K562 (cell line): ENCODE results near the gene ANKS4B. TPM values are rescaled to one million over a fixed set of nuclear protein-coding genes. Genes with fewer than 3 reads are reported as not detected.

ENCODE experiments used
- ATAC-seq: fragments of 200-7000 bp; cut with Tn5 transposase; 3 replicates; pipeline ENCODE4 v1.9.1; 2020; ENCODE audit warnings: moderate library complexity
- BruUV-seq: library from RNA; stranded (reverse); fragments of 400-500 nt; replicated peaks from 2 replicates; lab custom pipeline; 2021; lab: Mats Ljungman, UMichigan
- CTCF ChIA-PET: fragments of 300-600 bp; formaldehyde crosslinking; extraction: SDS; loops from one replicate; lab custom pipeline; 2021; ENCODE audit warnings: low intra/inter-chr PET ratio; lab: Yijun Ruan, JAX
- POLR2A ChIA-PET: fragments of 300-600, 350-650 bp; sonication (Branson Sonifier 250); formaldehyde crosslinking; extraction: SDS; loops from one replicate; lab custom pipeline; 2021; ENCODE audit warnings: antibody characterized with exemption, inconsistent platforms; lab: Yijun Ruan, JAX
- DNase-seq, 4 experiments: peaks; one replicate each; pipeline versions ENCODE4 v3.0.0 to v3.0.0-alpha.2; 2011 to 2018; ENCODE audit warnings: low spot score in 3 of 4, mixed read lengths in 3 of 4; ENCODE audit errors: extremely low read depth in 1 of 4
- FAIRE-seq: peaks from 2 replicates; lab custom pipeline; 2011; peaks lifted over from hg19 to GRCh38; lab: Jason Lieb, UNC
- H2AFZ ChIP-seq: 2 replicates; pipeline ENCODE4 v1.6.0; 2011; ENCODE audit warnings: low read depth, low read length, control low read depth, inconsistent platforms
- H3K27ac ChIP-seq: fragments of 200-600 bp; 3 replicates; pipeline ENCODE4 v1.8.0; 2011; ENCODE audit warnings: low read depth, mild to moderate bottlenecking, control low read depth, inconsistent platforms, low read length, moderate library complexity, mixed read lengths; ENCODE audit errors: extremely low read depth
- H3K27me3 ChIP-seq, 2 experiments: fragments of 300-600 bp in 1 of 2; 2 replicates in 1 of 2; 3 replicates in 1 of 2; pipeline versions ENCODE4 v1.6.0 to v1.8.0; 2011; ENCODE audit warnings: inconsistent platforms in 2 of 2, low read length in 2 of 2, mild to moderate bottlenecking in 1 of 2, mixed read lengths in 1 of 2, moderate library complexity in 1 of 2; ENCODE audit not compliant: control insufficient read depth in 2 of 2, insufficient read depth in 2 of 2
- H3K36me3 ChIP-seq: fragments of 300-600 bp; 3 replicates; pipeline ENCODE4 v1.8.0; 2011; ENCODE audit warnings: mild to moderate bottlenecking, low read length, inconsistent platforms; ENCODE audit not compliant: control insufficient read depth, insufficient read depth
- H3K4me1 ChIP-seq, 2 experiments: fragments of 200-600 bp in 1 of 2; replicated peaks in 1 of 2; 2 replicates in 1 of 2; 3 replicates in 1 of 2; pipeline versions ENCODE4 v1.5.1 to v1.8.0; 2011; ENCODE audit warnings: inconsistent platforms in 2 of 2, low read length in 2 of 2, mild to moderate bottlenecking in 1 of 2, mixed read lengths in 1 of 2, moderate library complexity in 1 of 2; ENCODE audit not compliant: control insufficient read depth in 2 of 2, insufficient read depth in 2 of 2
- H3K4me2 ChIP-seq: 2 replicates; pipeline ENCODE4 v1.6.1; 2011; ENCODE audit warnings: low read length, control low read depth, inconsistent platforms, mixed read lengths; ENCODE audit not compliant: insufficient read depth
- H3K4me3 ChIP-seq: fragments of 200-600 bp; sonication (generic), shearing (Covaris generic); 2 replicates; pipeline ENCODE4 v1.5.1; 2016; ENCODE audit warnings: control low read depth, inconsistent platforms
- H3K79me2 ChIP-seq: fragments of 200-600 bp; 3 replicates; pipeline ENCODE4 v1.8.0; 2011; ENCODE audit warnings: low read length, inconsistent platforms; ENCODE audit not compliant: control insufficient read depth, insufficient read depth
- H3K9ac ChIP-seq, 2 experiments: 2 replicates each; pipeline versions ENCODE4 v1.6.0 to v1.6.1; 2011; ENCODE audit warnings: low read depth in 2 of 2, low read length in 2 of 2, control low read depth in 1 of 2, inconsistent platforms in 1 of 2, mild to moderate bottlenecking in 1 of 2, mixed read lengths in 1 of 2; ENCODE audit not compliant: insufficient read depth in 1 of 2
- H3K9me1 ChIP-seq: one replicate; pipeline ENCODE4 v1.6.0; 2011; ENCODE audit warnings: inconsistent platforms, mild to moderate bottlenecking, low read length, moderate library complexity; ENCODE audit not compliant: control insufficient read depth, insufficient read depth
- H3K9me3 ChIP-seq: replicated peaks from 2 replicates; pipeline ENCODE4 v1.5.1; 2011; ENCODE audit warnings: low read depth, low read length, inconsistent platforms; ENCODE audit not compliant: control insufficient read depth, insufficient read depth
- H4K20me1 ChIP-seq: replicated peaks from 2 replicates; pipeline ENCODE4 v1.6.1; 2011; ENCODE audit warnings: low read length, inconsistent platforms, mixed read lengths; ENCODE audit not compliant: control insufficient read depth, insufficient read depth
- CBFA2T3 ChIP-seq: fragments of 450-650 bp; IDR thresholded peaks from 2 replicates; pipeline ENCODE4 v1.6.1; 2017
- E2F4 ChIP-seq: sonication (generic); formaldehyde crosslinking; IDR thresholded peaks from 2 replicates; pipeline ENCODE4 v1.8.0; 2022; ENCODE audit warnings: mild to moderate bottlenecking, low read depth, missing genetic modification reagents
- GTF2B ChIP-seq: IDR thresholded peaks from 2 replicates; pipeline ENCODE4 v1.6.1; 2011; ENCODE audit not compliant: insufficient read length; ENCODE audit errors: extremely low read depth
- L3MBTL2 ChIP-seq: fragments of 450-650 bp; IDR thresholded peaks from 2 replicates; pipeline ENCODE4 v1.6.1; 2016; ENCODE audit warnings: mild to moderate bottlenecking, moderate library complexity
- POLR2AphosphoS2 ChIP-seq: IDR thresholded peaks from 2 replicates; pipeline ENCODE4 v1.6.1; 2012; ENCODE audit warnings: low read length, improper control_type of control experiment
- RNF2 ChIP-seq: sonication (generic); IDR thresholded peaks from 2 replicates; pipeline ENCODE4 v1.6.1; 2016
- SAFB2 ChIP-seq: fragments of 200-400 bp; formaldehyde crosslinking; IDR thresholded peaks from 2 replicates; pipeline ENCODE4 v1.6.1; 2018; ENCODE audit warnings: borderline replicate concordance, low read length, low read depth, moderate library complexity; ENCODE audit not compliant: severe bottlenecking
- SMAD3 ChIP-seq: fragments of 450-650 bp; formaldehyde crosslinking; conservative IDR thresholded peaks from 2 replicates; pipeline ENCODE4 v1.4.0; 2020; ENCODE audit warnings: mild to moderate bottlenecking
- SOX6 ChIP-seq: fragments of 450-650 bp; IDR thresholded peaks from 2 replicates; pipeline ENCODE4 v1.6.1; 2014; ENCODE audit warnings: mild to moderate bottlenecking
- TAF1 ChIP-seq: IDR thresholded peaks from 2 replicates; pipeline ENCODE4 v1.6.1; 2011; ENCODE audit warnings: mild to moderate bottlenecking, low read length, moderate library complexity; ENCODE audit not compliant: insufficient read depth, control insufficient read depth, severe bottlenecking; ENCODE audit errors: extremely low read depth
- ZFP36 ChIP-seq: fragments of 150-350 bp; IDR thresholded peaks from 2 replicates; pipeline ENCODE4 v1.6.1; 2018; ENCODE audit warnings: low read length, low read depth; ENCODE audit not compliant: partially characterized antibody
- ZNF143 ChIP-seq: sonication (generic); formaldehyde crosslinking; IDR thresholded peaks from 2 replicates; pipeline ENCODE4 v1.9.0; 2022; ENCODE audit warnings: mild to moderate bottlenecking, missing genetic modification reagents
- ZNF274 ChIP-seq: IDR thresholded peaks from 2 replicates; pipeline ENCODE4 v1.6.1; 2011; ENCODE audit warnings: low read depth, mild to moderate bottlenecking, low read length, moderate library complexity, borderline replicate concordance
- in situ Hi-C: fragments of 300-500 bp; cut with MboI; formaldehyde crosslinking; loops from 4 replicates; pipeline ENCODE4 v1.15.0; 2018; ENCODE audit warnings: inconsistent platforms, mixed read lengths
- intact Hi-C: fragments of 100-400 bp; cut with micrococcal nuclease; formaldehyde crosslinking; loops from 2 replicates; pipeline ENCODE4 v1.14.2; 2022
- polyA plus RNA-seq, 8 experiments: library from polyadenylated mRNA; depleted of rRNA in 4 of 8; stranded (reverse) in 5 of 8; unstranded in 3 of 8; fragments of >200 nt; fragmentation: Nextera tagmentation in 2 of 8; fragmentation: Illumina TruSeq in 1 of 8; extraction: Ambion mirVana in 2 of 8; extraction: Trizol in 1 of 8; gene quantifications; 2 replicates each; pipeline versions ENCODE4 v1.2.1 to v1.2.3, GENCODE V29; 2011 to 2014; ENCODE audit warnings: inconsistent platforms in 1 of 8, missing spikeins in 1 of 8
- total RNA-seq, 7 experiments: library from RNA; depleted of rRNA in 6 of 7; stranded (reverse); fragments of >200 nt in 6 of 7; fragmentation: Illumina TruSeq in 2 of 7; extraction: Trizol in 2 of 7; gene quantifications; 2 replicates each; pipeline versions ENCODE4 v1.2.1 to v1.2.3, GENCODE V29; 2011 to 2021; ENCODE audit warnings: low replicate concordance in 1 of 7

ANKS4B gene
- total and polyA plus RNA-seq, 9 of the 15 experiments (the other 6 are each of a cell fraction or from before 2014, with no cell fraction given): not detected

DNA sequence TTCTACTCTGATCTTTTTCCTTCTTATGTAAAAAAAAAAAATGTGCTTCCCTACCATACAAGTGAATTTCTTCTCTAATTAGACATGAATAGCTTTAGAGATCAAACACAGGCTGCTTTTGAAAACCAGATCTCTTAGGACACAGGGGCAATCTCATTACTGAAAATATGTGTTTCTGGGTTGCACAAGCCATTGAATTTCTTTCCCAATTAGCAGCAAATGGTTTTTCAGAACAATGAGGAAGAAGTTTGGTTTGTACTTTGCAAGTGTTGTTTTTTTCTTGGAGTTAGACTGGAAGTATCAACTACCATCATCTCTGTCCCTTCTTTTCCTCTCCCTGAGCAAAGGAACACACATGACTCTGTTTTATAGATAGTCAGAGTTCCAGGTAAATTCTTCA, 5.6 kb upstream of the ANKS4B start:
- Histone ChIP-seq H3K9me3 (no peaks in the 10 kb centered on the region), H3K4me2 (no peak overlapping the region), H3K27me3 (peaks cover 2 to 5% of the 10 kb centered on the region in 2 experiments; a peak in 4 of 5 replicates), H3K79me2 (no peaks in the 10 kb centered on the region), H2AFZ (no peak overlapping the region), H3K9ac (no peak overlapping the region), H3K36me3 (no peaks in the 10 kb centered on the region), H3K4me1 (peaks cover 3 to 7% of the 10 kb centered on the region in 2 experiments; a peak in 2 of 5 replicates), H3K9me1 (no peaks in the 10 kb centered on the region), H3K27ac (no peak overlapping the region), H3K4me3 (no peak overlapping the region), H4K20me1 (no peaks in the 10 kb centered on the region)
- intact Hi-C loops (loop anchor here (5.0 kb wide), 1 partner anchor 49 kb away; the partner anchor contains the start of gene CRYM), in situ Hi-C loops (no loop called here)
- no peak for TF ChIP-seq L3MBTL2
- no peak for TF ChIP-seq CBFA2T3
- TF ChIP-seq E2F4 (CRISPR knock-in tag): no peak
- TF ChIP-seq ZFP36: no peak
- TF ChIP-seq SMAD3 (CRISPR knock-in tag): no peak
- TF ChIP-seq SOX6: no peak
- no peak for TF ChIP-seq GTF2B
- TF ChIP-seq SAFB2: no peak
- no peak for TF ChIP-seq TAF1
- no peak for TF ChIP-seq ZNF143 (CRISPR knock-in tag)
- TF ChIP-seq RNF2: no peak
- no peak for TF ChIP-seq ZNF274
- TF ChIP-seq POLR2AphosphoS2: no peak
- ATAC-seq: no peak
- ChIA-PET POLR2A (interaction anchor here (1.0 kb wide), 1 partner anchor 28 kb away, joined by 4 read pairs; no protein-coding TSS in a partner anchor), CTCF (no interaction called here)
- DNase-seq: no peak
- BruUV-seq: no TSS peak
- no peak for FAIRE-seq
